OCI-LY7 (cell line): ENCODE data around the gene CLK2. TPM values are rescaled to one million over a fixed set of nuclear protein-coding genes. Genes with fewer than 3 reads are reported as not detected.

Experiments
- BruUV-seq: library from RNA; stranded (reverse); fragments of 400-500 nt; replicated peaks from 2 replicates; lab custom pipeline; 2021; lab: Mats Ljungman, UMichigan
- CTCF ChIA-PET: fragments of 300-600 bp; sonication (Branson Sonifier 250); formaldehyde crosslinking; loops from one replicate; lab custom pipeline; 2022; ENCODE audit warnings: antibody characterized with exemption; ENCODE audit not compliant: unreplicated experiment; lab: Charles Lee
- POLR2A ChIA-PET: fragments of 300-600 bp; sonication (Branson Sonifier 250); formaldehyde crosslinking; loops from one replicate; lab custom pipeline; 2022; ENCODE audit warnings: antibody characterized with exemption; lab: Charles Lee
- DNase-seq: peaks from one replicate; pipeline ENCODE4 v3.0.0-alpha.2; 2015; ENCODE audit warnings: low spot score
- H2AFZ ChIP-seq: fragments of 200-600 bp; sonication (generic), shearing (Covaris generic); 2 replicates; pipeline ENCODE4 v1.6.1; 2014; ENCODE audit warnings: mild to moderate bottlenecking, antibody characterized with exemption, low read length, moderate library complexity
- H3K27ac ChIP-seq: fragments of 200-600 bp; sonication (generic); 2 replicates; pipeline ENCODE4 v1.5.1; 2014; ENCODE audit warnings: mixed run types, low read depth, mild to moderate bottlenecking, moderate library complexity, low read length, inconsistent platforms; ENCODE audit not compliant: poor library complexity, severe bottlenecking
- H3K36me3 ChIP-seq: fragments of 200-600 bp; sonication (generic); 2 replicates; pipeline ENCODE4 v1.6.1; 2014; ENCODE audit warnings: mild to moderate bottlenecking, antibody characterized with exemption, low read length, moderate library complexity, mixed read lengths; ENCODE audit not compliant: insufficient read depth
- H3K4me1 ChIP-seq: fragments of 200-600 bp; sonication (generic); 2 replicates; pipeline ENCODE4 v1.5.1; 2014; ENCODE audit warnings: mild to moderate bottlenecking, low read length; ENCODE audit not compliant: insufficient read depth, poor library complexity, severe bottlenecking
- H3K4me2 ChIP-seq: fragments of 200-600 bp; sonication (generic); 2 replicates; pipeline ENCODE4 v1.6.1; 2014; ENCODE audit warnings: mild to moderate bottlenecking, low read length
- H3K4me3 ChIP-seq: fragments of 200-600 bp; sonication (generic); 2 replicates; pipeline ENCODE4 v1.5.1; 2014; ENCODE audit warnings: mild to moderate bottlenecking, low read depth, low read length; ENCODE audit not compliant: poor library complexity, severe bottlenecking
- H3K79me2 ChIP-seq: fragments of 200-600 bp; sonication (generic); 2 replicates; pipeline ENCODE4 v1.6.1; 2016; ENCODE audit warnings: low read depth, mild to moderate bottlenecking, low read length, moderate library complexity, mixed read lengths; ENCODE audit not compliant: insufficient read depth
- H3K9me2 ChIP-seq: fragments of 200-600 bp; sonication (generic); 2 replicates; pipeline ENCODE4 v1.6.1; 2016; ENCODE audit warnings: mild to moderate bottlenecking, low read length, mixed read lengths; ENCODE audit not compliant: insufficient read depth
- H3K9me3 ChIP-seq: fragments of 200-600 bp; sonication (generic); 2 replicates; pipeline ENCODE4 v1.6.1; 2014; ENCODE audit warnings: mild to moderate bottlenecking, mixed run types, low read length, mixed read lengths
- H4K20me1 ChIP-seq: fragments of 200-600 bp; sonication (generic); 2 replicates; pipeline ENCODE4 v1.6.1; 2014; ENCODE audit warnings: mild to moderate bottlenecking, antibody characterized with exemption, low read length, moderate library complexity, mixed read lengths; ENCODE audit not compliant: insufficient read depth
- CTCF ChIP-seq: fragments of 200-600 bp; sonication (generic); conservative IDR thresholded peaks from 2 replicates; pipeline ENCODE4 v1.5.1; 2014; ENCODE audit warnings: mild to moderate bottlenecking, antibody characterized with exemption, low read length, moderate library complexity, mixed read lengths
- EZH2phosphoT487 ChIP-seq: fragments of 200-600 bp; sonication (generic); IDR thresholded peaks from 2 replicates; pipeline ENCODE4 v1.6.1; 2018; ENCODE audit warnings: low read depth, borderline replicate concordance, mild to moderate bottlenecking, mixed run types, antibody characterized with exemption, low read length, moderate library complexity, mixed read lengths
- intact Hi-C: fragments of 100-400 bp; cut with micrococcal nuclease; formaldehyde crosslinking; loops from one replicate; pipeline ENCODE4 v1.10.0; 2022; ENCODE audit not compliant: unreplicated experiment
- total RNA-seq, 2 experiments: library from RNA; depleted of rRNA in 1 of 2; stranded (reverse); fragments of >200 nt in 1 of 2; shearing (Covaris generic) in 1 of 2; gene quantifications; 2 replicates each; pipeline ENCODE4 v1.2.3, GENCODE V29; 2014 to 2022

Gene CLK2
- total RNA-seq, 2 experiments from 2014 or later: 96.7 to 121 TPM

- no peak for DNase-seq
- Histone ChIP-seq H3K79me2 (peaks cover 17% of the 10 kb centered on the region), H3K4me1 (peaks cover 10% of the 10 kb centered on the region), H3K9me2 (no peaks in the 10 kb centered on the region), H3K27ac (no peak overlapping the region), H2AFZ (no peak overlapping the region), H3K36me3 (peaks cover 88% of the 10 kb centered on the region), H3K9me3 (no peaks in the 10 kb centered on the region), H4K20me1 (peaks cover 2% of the 10 kb centered on the region; the same call in 1 of the 2 replicates), H3K4me3 (no peak overlapping the region), H3K4me2 (no peak overlapping the region)
- POLR2A ChIA-PET: interaction anchor here (0.6 to 1.3 kb wide), 2 partner anchors 14 to 94 kb away, joined by 3 to 4 read pairs; no protein-coding TSS in a partner anchor
- TF ChIP-seq CTCF (no peak), EZH2phosphoT487 (no peak)
- CTCF ChIA-PET: no interaction called here
- intact Hi-C loops: no loop called here
- BruUV-seq: no TSS peak
Measured at GRCh38 chr1:155266553-155266952, 6.8 kb downstream of the CLK2 start.

GRCh38 chr1:155263067-155263466, 10.2 kb downstream of the CLK2 start:
- BruUV-seq: TSS peak; percentile 48

More at GRCh38 chr1:155263067-155263466, 10.2 kb downstream of the CLK2 start:
- no peaks in the 10 kb centered on the region for H4K20me1 ChIP-seq
- DNase-seq: no peak
- intact Hi-C loops: loop anchor here (5.0 kb wide), 1 partner anchor 56 kb away; the partner anchor contains the start of genes MTX1 and THBS3
- H3K9me3 ChIP-seq: no peaks in the 10 kb centered on the region
- CTCF ChIA-PET: no interaction called here
- H3K4me1 ChIP-seq: peaks cover 17% of the 10 kb centered on the region
- POLR2A ChIA-PET: interaction anchor here (1.1 kb wide), 1 partner anchor 10 kb away, joined by 6 read pairs; the partner anchor contains the start of gene CLK2
- H3K9me2 ChIP-seq: no peaks in the 10 kb centered on the region
- peak overlapping the region; percentile 73 for H3K4me2 ChIP-seq
- peaks cover 19% of the 10 kb centered on the region; the same call in 1 of the 2 replicates for H3K79me2 ChIP-seq
- TF ChIP-seq CTCF: no peak
- TF ChIP-seq EZH2phosphoT487: no peak
- H3K4me3 ChIP-seq: no peak overlapping the region
- peaks cover 78% of the 10 kb centered on the region for H3K36me3 ChIP-seq
- peak overlapping the region; percentile 51 for H3K27ac ChIP-seq
- no peak overlapping the region for H2AFZ ChIP-seq
